HS-5 (cell line): Measurements from ENCODE around the gene LARGE1.
"Not testable (repeated sequence)": the region's sequence is repeated elsewhere in the genome, so short reads cannot be mapped to it uniquely, and the experiment has no call there.

Experiments used
- DNase-seq: peaks from one replicate; pipeline ENCODE4 v3.0.0-alpha.2; 2012; ENCODE audit warnings: low read depth

The LARGE1 gene

DNA sequence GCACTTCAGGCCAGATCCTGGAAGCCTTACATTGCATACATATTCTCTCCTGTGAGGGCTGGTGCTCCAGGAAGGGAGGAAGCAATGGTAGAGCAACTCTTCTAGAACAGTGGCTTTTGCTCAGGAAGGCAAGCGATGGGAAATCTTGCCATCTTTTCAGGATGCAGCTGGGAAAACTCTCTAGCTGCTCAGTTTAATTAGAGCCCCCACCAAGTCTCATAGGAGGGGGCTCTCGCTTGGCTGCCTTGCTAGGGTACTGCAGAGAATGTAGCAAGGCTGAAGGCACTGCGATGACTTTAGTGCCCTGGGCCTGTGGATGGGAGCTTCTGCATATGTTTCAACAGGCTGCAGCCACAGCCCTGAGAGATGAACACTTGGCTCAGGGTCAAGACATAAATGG, 504.9 kb downstream of the LARGE1 start:
- no peak for DNase-seq

- no peak for DNase-seq
These were observed 511.2 kb downstream of the LARGE1 start for GRCh38 chr22:33409079-33409478.

DNA sequence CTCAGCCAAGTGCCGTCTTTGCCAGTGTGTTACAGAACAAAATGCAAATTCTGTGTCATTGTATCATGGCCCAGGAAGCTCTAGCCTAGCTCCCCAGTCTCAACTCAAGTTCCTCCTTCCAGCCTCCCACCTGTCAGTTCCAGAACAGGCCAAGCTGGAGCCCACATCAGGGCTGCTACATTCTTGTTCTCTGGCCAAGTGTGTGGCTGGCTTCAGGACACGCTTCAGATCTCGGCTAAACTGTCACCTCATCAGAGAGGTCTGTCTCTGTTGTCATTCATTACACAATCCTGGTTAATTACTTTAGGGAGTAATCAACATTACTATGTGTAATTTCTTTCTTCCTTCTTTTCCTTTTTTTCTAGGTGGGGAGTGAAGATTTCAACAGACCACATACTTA, 515.1 kb downstream of the LARGE1 start:
- no peak for DNase-seq

GRCh38 chr22:33404723-33405122, 515.6 kb downstream of the LARGE1 start:
- DNase-seq = no peak

GRCh38 chr22:33402325-33402724, 518.0 kb downstream of the LARGE1 start:
- DNase-seq = no peak

- DNase-seq = no peak
These were observed 519.0 kb downstream of the LARGE1 start for GRCh38 chr22:33401291-33401690.

GRCh38 chr22:33400891-33401290, 519.4 kb downstream of the LARGE1 start:
- DNase-seq = no peak

DNA sequence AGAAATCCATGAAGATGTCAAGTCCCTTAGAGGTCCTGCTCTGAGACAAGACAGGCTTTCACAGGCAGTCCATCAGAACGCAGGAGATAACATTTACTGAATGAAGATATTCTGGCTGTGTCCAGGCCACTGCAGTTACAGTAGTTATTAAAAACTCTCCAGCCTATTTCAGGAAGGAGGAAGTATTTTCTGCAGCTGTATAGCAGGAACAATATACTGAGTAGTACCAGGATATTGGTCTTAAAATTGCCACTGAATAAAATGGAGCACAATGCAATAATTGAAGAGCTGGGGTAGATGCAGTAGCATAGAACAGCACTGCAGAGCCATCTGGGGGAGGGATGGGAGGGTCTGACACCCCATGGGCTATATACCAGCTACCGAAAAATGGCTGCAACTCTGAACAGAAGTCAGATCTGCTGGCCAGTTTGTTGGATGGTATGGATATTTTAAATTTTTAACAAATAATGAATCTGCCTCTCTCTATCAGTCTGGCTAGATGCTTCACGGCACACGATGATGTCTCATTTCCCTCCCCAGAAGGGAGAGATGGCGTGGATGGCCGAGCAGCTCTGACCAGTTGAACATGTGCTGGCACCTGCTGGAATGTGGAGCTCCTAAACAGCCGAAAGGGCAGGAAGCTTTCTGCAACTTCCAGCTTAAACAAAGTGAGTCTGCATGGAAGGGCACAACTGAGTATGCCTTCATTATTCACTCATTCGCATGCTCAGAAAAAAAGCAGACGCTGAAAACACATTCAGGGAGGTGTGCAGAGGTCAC, 520.0 kb downstream of the LARGE1 start:
- DNase-seq = no peak

DNA sequence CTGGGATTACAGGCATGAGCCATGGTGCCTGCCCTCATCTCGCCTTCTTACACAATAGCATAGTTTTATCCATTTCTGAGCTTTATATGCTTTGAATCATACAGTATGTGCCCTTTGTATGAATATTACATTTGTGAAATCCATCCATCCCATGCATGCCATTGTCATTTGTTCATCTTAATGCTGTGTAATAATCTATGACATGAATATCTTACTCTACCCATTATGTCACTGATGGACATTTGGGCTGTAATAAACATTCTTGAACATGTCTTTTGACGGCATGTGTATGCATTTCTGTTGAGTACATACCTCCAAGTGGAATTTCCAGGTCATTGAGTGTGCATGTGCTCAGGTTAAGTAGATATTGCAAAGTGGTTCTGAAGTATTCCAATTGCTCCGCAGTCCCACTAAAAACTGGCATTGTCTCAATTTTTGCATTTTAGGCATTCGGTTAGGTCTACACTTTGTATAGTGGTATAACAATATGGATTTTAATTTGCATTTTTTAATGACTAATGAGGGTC, 522.8 kb downstream of the LARGE1 start:
- DNase-seq = no peak

DNA sequence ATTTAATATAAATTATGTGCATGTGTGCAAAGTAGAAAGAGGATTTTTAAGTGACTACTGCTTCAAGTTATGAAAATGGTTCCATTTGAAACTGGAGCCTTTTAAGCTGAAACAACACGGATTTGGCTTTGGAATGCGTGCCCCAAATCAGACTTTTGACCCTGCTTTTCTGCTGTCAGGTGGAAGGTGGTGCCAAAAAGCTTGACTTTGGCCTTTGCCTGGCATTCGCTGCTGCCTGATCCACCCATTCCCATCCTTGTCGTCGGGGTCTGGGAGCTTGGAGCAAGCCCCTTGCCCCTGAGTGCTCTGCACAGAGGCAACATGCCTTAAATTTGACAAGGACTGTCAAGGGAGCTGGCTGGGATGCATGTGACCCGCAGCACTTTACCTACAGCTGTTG, 526.8 kb downstream of the LARGE1 start:
- DNase-seq = no peak

GRCh38 chr22:33391298-33391697, 529.0 kb downstream of the LARGE1 start:
- DNase-seq = no peak

GRCh38 chr22:33389936-33390335, 530.3 kb downstream of the LARGE1 start:
- DNase-seq = no peak

DNA sequence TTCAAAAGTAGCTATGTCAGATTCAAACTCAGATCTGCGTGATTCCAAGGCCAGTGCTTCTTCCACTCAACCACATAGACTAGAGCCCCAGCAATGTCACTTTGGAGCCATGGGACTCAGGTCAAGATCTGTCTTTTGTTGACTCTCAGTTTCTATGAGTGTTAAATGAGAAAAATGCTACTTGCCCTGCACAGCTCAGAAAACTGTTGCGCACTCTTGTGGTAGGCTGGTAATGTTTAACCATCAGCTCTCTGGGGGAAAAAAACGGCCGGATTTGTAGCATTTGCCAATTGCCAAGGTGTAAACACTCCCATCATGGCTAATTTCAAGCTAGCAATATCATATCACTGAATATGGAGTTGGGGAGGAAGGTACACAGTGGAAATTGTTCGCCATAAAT, 534.0 kb downstream of the LARGE1 start:
- no peak for DNase-seq

- DNase-seq = no peak
These were observed 534.7 kb downstream of the LARGE1 start for GRCh38 chr22:33385611-33386010.

DNA sequence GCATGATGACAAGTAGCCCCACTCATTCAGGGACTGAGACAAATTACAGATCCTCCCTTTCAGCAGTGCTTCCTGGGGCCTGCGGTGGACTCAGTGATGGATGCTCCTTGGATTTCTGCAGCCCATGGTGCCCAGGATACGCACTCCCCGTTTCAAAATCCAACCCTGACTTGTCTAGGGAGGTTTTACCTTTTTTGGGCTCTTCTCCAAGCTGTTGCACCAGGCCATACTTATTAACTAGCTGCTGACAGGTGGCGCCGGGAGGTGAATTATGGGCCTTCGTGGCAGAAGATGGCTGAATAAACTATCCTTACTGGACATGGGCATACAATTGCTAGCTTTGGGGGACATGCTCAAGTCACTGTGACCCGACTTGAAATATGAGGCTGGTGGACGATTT, 537.8 kb downstream of the LARGE1 start:
- no peak for DNase-seq

DNA sequence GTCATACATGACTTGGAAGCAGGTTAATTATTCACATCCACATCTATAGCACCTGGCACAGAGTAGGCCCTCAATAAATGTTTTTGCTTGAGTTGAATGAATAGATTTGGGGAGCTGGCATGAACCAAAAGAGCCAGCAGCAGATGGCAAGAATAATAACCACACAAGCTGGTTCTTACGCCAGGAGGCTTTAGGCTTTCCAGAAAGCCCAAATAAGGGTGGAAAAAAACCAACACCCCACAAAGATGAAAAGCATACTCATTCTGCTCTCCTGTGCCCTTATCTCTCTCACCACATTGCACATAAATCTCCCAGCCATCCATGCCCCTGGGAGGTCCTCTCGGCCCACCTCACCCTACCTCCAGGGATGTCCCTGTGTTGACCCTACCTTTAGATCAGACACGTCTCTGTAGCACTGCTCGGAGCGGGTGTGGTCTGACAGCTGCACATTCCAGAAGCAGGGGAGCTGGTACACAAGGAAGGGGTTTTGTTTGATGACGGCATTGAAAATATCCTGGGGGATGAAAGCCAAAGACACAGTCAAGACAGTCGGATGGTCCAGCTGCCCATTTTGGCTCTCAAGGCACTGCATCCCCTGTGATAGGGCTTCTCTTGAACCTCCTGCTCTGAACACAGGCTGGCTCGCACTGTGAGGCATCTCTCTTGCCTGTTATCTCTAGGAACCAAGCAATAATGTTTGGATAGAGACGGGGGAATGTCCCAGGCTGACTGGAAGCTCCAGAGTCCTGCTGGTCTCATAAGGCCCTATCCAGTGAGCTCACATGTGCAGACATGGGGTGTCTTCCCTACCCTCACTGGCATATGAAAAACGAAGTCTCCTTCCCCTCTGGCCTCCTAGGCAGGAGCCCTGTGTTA, 538.5 kb downstream of the LARGE1 start:
- no peak for DNase-seq

- DNase-seq = peak; percentile 0
These were observed 539.3 kb downstream of the LARGE1 start for GRCh38 chr22:33380789-33381530.

DNA sequence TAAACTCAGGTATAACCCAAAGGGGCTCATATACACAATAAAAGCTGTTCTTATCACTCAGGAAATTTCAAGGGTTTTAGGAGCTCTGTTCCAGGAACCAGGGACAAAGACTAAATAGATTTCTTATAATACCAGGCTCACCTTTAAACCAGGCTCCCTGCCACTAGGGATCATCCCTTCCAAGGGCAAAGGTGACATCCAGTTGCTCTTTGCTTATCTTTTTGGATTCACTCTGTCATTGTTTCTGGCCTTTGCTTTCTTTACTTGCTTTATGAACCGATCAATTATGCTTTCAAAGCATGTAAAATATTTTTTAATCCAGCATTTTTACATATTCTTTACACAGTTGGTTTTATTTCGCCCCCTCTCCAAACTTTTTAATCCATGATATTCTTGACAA, 540.4 kb downstream of the LARGE1 start:
- no peak for DNase-seq

GRCh38 chr22:33372875-33373274, 547.4 kb downstream of the LARGE1 start:
- no peak for DNase-seq

DNA sequence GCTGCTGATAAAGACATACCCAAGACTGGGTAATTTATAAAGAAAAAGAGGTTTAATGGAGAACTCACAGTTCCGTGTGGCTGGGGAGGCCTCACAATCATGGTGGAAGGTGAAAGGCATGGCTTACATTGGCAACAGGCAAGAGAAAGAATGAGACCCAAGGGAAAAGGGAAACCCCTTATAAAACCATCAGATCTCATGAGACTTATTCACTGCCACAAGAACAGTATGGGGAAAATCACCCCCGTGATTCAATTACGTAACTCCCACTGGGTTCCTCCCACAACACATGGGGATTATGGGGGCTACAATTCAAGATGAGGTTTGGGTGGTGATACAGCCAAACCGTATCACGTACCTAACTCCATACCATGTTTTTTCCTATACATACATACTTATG, 557.0 kb downstream of the LARGE1 start:
- DNase-seq = not testable (repeated sequence)

GRCh38 chr22:33362702-33363101, 557.6 kb downstream of the LARGE1 start:
- DNase-seq = no peak

DNA sequence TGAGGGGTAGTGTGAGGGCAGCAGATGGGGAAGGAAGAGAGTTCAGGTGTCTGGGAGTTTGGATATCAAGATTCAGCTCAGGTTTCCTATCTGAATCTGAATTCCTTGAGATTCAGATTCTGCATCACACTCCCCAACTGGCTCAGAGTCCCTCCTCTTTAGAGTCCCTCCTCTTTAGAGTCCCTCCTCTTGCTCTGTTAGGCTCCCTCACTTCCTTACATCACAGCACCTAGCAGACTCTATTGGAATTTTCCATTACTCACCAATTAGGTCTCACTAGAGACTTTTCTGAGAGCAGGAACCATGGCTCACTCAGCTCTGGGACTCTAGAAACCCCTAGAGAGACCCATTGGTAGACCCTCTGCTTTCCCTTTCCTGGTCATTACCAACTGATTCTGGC, 558.7 kb downstream of the LARGE1 start:
- DNase-seq = no peak
